HG03103 (cell line): ENCODE measurements around the gene PODXL.
"Not testable (repeated sequence)": the region's sequence is repeated elsewhere in the genome, so short reads cannot be mapped to it uniquely, and the experiment has no call there.

Experiments
- ATAC-seq: cut with Tn5 transposase; IDR thresholded peaks from one replicate; pipeline ENCODE4 v1.9.1; 2021; ENCODE audit warnings: low read depth; ENCODE audit not compliant: unreplicated experiment

The PODXL gene

DNA sequence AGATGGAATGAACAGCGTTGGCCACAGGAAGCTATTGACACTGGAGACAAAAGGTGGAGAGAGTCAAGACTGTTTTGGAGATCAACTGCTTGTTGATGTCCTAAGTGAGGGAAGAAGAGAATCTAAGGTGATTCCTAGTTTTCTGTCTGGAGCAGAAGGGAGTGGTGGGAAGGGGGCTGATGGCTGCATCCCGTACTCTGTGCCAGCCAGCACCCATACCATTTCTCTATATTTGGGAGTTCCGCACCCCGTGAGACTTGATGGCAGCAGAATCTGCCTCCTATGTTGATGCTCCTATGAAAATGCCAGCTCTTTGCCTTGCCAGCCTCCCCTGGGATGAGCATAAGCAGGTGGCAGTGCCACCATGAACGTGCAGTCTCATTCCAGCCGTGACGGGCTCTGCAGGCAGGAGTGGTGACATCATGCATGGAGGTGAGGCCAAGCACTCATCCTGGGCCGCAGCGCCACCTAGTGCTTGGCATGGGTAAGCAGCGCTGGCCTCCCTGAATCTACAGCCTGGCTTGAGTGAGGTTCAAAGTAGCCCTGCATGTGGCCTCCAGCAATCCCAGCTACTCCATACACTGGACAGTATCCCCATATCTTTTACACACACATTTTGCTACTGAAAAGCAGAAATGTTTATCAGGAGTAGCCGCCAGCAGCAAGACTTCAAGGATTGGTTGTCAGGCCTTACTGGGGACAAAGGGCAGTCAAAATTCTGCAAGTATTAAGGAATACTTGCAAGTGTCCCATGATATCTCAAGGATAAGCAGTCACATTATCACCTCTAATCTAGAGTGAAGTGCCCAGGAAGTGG, 43.0 kb downstream of the PODXL start:
- peak; percentile 92 for ATAC-seq

DNA sequence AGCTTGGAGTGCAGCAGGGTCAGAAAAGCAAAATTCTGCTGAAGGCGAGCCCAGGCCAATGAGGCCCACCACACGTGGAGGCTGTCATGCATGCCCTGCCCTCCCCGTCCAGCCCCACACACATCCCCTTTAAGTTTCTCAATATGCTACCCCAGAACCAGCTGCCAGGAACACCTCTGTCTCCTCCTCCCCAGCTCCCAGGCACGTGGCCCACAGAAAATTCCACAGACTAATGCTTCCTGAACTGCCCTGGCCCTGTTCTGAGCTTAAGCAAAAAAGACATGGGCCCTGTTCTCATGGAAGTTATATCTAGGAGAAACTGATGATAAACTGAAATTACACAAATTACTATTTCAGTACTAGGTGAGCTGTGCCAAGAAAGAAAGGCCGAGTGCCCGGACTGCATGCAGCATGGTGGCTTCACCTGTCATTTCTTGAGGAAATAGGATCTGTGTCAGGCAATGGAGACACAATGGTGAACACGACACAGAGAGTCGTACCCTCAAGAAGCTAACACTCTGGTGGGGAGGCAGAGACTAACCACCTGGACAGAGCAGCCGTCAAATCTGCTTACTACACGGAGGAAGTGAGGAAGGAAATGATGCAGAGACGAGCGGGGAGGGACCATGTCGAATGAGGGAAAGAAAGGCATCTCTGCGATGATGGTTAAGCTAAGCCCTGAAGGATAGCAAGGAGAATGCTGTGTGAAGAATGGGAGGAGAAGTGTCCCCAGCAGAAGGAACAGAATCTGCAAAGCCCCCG, 44.5 kb downstream of the PODXL start:
- ATAC-seq: no peak

DNA sequence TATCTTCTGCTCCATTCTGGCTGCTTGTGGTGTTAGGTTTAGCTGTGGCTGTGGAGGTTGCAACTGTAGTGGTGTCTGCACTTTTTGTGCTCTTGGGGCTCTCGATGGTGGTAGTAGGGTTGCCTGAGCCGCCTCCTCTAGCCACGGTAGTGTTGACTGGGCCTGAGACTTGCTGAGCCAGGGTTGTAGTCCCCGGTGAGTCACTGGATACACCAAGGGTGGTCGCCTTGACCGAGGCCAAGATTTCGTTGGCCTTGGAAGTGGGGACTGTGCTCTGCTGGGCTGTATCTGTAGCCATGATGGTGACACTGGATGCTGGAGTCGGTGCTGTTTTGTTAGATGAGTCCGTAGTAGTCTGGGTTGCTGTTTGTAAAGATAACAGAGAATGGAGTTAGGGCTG, 45.4 kb downstream of the PODXL start:
- no peak for ATAC-seq

DNA sequence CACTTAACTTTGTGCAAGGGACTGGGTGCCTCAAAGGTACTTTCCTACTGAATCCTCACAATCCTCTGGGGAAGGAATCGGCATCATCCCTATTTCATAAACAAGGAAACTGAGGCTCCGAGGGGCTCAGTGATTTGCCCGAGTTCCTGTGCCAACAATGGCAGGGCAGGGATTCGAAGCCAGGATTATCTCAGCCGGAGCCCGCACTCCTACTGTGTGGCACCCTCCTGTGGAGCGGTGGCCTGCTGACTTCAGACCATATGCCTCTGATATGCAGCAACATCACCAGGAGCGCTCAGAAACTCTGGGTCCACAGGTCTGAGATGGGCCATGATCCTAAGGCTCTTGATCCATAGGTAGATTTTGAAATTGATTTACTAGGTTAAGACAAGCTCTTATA, 46.6 kb downstream of the PODXL start:
- no peak for ATAC-seq

DNA sequence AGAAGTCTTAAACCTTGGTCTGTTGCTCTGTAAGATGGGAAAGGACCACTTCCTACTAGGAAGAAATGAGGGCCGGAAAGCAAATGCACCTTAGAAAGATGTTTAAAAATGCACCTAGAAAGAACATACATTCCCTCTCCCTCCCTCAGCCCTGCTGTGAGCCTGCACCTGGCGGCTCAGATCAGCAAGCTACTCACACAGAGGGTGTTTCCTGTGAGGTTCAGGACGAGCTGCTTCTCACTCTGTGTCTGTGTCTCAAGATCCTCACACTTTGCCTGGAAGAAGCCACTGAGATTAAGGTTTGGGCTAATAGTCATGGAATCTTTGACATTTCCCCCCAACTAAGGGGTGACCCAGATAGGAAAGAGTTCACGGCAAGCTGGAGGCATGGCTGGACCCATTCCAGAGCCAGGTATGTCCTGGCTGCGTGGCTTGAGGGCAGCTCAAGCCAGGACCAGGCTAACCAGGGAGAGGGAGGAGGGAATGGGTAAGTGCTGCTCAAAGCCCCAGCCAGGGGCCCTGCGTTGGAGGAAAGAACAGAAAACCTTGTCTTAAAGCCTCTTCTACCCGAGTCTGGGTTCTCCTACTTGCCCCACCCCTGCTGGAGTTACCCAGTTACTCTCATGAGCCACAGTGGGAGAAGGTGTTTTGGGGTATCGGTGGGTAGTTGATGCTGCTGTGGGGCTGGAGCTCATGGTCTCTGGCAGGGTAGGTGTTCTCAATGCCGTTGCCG, 47.5 kb downstream of the PODXL start:
- no peak for ATAC-seq

DNA sequence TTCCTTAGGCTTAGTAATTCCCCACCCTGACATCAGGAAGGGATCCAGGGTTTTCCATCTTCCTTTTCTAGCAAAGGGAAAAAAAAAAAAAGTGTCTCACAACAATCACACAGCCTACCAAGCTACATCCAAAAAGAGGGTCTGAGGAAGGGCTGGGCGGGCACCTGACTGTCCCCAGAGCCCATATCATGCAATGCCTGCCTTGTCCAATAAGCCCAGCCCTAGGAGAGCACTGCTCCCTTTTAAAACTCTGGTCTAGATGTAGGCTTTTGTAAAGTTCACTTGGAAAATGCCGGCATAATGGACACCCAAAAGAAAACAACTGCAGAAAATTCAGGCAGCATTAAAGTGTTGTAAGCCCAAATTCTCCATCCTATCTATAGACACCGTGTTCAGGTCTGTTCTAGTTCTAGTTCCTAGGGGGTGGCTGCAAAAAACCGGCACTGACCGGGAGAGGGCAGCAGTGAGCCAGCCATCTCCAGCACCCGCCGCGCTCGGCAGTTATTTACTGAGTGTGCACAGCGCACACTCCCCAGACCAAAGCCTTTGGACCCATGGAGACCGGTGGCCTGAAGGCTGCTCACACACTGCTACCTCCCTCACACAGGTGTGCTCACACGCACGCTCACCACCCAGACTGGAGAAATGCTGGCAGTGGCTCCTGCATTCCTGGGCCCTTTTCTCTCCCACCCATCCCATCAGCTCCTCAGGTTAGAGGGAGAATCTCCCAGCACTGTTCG, 48.7 kb downstream of the PODXL start:
- ATAC-seq: no peak

DNA sequence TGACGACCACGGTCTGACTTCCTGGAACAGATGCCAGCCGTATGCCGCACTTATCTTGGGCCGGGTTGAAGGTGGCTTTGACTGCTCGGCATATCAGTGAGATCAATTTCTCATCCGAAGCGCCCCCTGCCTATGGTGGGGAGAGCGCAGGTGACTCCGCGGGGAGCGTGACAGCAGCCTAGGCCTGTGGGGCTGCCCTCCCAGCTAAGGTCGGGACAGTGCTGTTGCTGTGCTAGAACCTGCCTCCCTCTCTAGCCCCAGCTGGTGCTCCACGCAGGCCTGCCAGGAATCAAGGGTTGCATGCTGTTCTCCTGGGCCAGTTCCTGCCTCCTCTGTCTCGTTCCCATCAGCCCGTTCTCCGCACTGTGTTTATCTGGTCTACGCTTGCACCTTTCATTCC, 49.8 kb downstream of the PODXL start:
- no peak for ATAC-seq

DNA sequence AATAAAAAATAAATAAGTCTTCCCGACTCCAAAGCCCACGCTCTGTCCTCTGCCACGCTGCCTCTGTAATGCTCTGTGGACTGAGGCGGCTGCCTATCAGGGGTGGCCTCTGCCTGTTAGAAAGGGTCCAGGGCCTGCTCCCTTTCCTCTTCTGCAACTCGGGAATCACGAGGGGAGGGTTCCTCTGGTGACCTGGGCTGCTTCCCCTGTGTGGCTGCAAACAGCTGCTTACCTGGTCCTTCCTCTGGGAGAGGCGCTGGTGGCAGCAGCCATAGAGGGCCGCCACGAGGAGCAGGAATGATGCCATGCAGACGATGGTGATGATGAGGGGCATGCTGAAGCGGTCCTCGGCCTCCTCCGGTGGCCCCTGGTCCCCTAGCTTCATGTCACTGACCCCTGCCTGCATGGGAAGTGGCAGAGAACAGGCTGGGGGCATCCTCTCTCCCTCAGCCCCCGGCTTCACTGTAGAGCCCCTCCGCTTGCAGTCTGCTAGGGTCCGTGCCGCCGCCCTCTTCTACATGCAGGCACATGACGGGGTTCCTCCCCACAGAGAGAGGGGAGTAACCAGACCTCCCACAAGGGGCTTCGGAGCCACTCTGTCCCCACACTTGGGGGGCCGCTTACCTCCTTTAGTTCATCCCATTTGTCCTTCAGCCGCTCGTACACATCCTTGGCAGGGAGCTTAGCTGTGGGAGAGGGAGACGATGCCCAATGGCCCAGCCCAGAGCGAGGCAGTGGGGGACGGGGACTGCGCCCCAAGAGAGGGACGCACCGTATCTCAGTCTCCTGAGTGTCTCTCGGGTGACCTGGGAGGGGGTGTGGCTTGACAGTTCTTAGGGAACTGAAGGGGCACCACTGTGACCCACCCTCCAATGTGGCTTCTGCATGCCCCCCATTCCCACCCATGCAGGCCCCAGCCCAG, 50.5 kb downstream of the PODXL start:
- no peak for ATAC-seq

DNA sequence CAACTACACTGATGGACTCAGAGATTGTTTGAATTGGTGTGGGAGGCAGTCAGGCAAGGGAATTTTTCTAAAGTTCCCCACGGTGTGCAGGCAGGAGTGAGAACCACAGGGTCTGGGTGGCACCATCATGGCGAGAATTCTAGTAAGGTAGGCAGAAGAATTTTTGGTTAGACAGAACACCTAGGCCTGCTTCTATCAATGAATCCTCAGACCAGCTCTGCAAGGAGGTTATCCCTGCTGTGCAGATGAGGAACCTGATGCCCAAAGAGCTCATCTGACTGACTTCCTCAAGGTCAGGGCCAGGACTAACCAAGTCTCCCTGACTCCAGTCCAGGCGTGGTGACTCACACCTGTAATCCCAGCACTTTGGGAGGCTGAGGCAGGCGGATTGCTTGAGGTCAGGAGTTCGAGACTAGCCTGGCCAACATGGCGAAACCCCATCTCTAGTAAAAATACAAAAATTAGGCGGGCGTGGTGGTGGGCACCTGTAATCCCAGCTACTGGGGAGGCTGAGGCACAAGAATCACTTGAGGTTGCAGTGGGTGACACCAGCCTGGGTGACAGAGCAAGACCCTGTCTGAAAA, 51.3 kb downstream of the PODXL start:
- not testable (repeated sequence) for ATAC-seq

DNA sequence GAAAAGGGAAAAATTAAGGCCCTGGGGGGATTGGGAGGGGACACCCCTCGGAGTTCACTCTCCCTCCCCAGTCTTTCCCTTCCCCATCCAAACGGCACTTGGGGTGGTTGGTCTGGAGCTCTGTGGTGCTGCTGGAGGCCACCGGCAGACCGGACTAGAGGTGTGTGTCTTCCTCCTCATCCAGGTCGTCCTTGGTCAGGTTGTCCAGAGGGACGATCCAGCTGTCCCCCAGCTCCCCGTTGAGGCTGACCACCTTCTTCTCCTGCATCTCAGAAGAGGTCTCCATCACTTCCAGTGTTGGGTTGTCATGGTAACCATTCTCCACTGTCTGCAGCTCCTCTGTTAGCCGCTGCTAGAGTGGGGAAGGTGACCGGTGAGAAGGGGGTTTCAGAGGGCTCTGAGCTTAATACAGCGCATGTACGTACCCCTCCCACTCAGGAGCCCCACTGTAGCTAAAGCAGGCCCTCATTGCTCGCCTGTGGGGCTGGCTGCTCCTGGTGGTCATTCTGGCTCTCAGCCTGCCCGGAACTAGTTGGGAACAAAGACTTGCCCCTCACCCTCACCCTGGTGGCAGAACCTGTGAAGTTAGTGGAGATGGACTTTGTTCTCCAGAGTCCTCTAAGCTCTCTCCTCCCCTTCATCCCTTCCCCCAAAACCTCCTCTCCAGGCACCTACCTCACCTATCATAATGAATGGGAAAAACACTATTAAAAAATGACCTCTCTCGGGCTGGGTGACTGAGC, 52.1 kb downstream of the PODXL start:
- no peak for ATAC-seq

DNA sequence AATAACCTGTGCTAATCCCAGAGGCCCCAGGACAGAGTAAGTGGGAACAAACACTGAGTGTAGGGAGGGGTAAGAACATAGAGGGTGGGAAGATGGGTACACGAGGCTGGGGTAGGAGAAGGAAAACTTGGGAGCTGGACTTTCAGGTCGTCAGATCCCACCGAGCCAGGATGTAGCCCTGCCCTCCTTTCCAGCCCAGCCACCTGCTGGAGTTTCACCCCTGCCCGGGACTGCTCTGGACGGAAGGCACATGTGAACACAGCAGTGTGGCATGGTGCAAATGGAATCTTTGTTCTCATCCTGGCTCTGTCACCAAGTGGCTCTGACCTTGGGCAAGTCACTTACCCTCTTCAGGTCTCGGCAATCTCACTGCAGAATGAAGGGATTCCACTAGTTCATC, 52.8 kb downstream of the PODXL start:
- ATAC-seq: no peak

DNA sequence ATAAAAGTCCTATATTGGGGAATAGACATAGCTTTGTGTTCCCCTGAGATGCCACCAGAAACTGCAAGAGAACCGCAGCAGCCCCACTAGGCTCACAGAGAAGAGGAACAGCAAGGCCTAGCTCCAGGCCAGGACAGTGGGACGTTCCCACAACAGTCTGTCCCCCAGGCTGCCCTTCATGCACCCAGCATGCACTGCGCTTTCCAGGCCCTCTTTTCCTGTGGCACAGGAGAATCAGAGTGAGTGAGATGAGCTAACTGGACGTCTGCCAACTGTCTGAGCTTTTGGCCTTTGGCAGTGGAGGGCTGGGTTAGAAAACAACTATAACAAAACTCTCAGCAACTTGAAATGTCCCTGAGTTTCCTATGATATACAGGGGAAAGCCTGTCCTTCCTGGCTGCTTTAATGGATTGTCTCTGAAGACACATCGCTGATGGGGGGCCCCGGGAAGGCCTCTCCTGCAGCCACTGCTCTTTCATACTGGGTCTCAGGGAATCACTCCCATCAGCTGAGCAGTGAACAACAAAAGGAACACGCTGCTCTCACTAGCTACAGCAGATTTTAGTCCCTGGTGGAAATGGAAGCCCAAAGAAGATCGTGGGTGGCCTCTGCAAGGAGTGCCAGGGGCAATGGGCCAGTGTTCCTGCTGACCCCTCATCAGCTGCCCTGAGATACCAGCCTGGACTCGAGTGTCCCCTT, 53.5 kb downstream of the PODXL start:
- no peak for ATAC-seq

DNA sequence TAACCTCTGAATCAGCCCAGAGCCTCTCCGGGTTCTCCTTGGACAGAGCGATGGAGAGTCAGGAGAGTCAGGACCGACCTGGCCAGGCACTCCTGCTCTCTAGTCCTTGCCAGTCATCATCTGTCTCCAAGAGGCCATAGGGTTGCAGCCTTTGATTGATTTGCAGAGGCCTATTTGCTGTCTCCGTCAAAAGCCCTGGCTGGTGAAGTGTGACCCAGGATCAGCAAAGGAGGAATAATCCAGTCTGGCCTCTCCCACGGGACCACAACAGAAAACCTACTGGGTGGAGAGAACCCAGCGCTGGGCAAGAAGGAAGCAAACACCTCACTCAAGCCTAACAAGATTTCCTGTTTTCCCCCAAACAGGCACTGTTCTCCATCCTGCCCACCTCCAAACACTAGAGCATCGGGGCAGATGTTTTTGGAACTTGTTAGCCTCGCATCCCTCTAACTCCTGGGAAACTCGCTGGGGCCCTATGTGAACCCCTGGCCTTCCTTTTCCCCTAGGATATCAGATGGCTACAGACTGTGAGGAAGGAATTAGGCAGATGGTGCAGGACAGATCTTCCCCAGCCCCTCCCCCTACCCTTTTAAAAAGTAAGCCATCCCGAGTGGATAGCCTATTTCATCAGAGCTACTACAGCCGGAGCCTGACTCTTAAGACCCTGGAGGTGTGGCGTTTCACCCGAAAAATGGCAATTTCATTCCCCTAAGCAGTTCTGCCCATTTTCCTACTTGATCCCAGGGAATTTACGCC, 54.3 kb downstream of the PODXL start:
- ATAC-seq: no peak

DNA sequence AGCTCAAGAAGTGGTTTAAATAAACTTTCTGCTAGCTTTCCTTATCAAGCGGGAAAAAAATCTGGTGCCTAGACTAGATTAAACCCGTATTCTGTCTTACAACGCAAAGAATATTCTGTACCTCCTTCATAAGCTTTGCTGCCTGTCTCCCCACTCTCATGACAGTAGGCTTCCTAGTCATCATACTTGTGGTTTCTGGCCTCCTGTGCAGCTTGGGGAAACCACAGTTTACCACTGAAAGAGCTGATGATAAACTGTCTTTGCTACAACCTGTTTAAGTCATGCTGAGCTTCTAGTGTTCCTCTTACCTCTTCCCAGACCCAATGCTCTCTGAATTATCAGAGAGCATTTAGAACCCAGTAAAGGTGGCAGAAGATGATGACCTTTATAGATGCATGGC, 55.0 kb downstream of the PODXL start:
- ATAC-seq: peak; percentile 78

DNA sequence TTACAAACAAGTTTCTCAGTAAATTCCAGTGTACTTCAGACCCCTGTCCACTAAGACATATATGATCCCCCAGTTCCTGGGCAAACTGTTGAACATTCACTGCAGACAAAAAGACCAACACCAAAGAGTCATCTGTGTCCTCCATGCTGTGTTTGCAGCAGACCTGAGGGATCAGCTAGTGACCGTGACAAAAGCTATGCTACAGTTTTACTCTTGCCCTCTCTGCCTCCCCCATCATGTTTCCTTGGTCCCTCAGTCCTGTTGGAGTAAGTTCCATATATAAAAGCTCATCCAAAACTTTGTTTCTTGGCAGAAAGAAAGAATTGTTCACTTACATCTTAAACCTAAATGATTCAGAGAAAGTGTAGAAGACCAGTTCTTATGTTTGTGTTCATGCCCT, 56.1 kb downstream of the PODXL start:
- ATAC-seq: no peak

DNA sequence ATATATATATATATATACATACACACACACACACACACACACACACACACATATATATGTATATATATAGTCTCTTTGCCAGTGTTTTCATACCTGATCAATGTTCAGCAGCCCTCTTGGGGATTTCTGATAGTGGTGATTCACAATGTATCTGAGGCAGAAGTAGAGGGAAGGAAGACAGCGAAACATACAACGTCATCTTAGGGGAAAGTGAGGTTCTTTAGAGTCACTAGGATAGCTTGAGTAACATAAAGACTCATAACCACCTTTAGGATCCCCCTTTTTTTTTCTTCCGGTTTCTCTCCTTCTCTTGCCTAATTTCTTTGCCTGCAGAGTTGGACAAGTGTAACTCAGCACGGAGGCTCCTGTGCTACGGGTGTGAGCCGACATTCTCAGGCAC, 56.6 kb downstream of the PODXL start:
- ATAC-seq: no peak

DNA sequence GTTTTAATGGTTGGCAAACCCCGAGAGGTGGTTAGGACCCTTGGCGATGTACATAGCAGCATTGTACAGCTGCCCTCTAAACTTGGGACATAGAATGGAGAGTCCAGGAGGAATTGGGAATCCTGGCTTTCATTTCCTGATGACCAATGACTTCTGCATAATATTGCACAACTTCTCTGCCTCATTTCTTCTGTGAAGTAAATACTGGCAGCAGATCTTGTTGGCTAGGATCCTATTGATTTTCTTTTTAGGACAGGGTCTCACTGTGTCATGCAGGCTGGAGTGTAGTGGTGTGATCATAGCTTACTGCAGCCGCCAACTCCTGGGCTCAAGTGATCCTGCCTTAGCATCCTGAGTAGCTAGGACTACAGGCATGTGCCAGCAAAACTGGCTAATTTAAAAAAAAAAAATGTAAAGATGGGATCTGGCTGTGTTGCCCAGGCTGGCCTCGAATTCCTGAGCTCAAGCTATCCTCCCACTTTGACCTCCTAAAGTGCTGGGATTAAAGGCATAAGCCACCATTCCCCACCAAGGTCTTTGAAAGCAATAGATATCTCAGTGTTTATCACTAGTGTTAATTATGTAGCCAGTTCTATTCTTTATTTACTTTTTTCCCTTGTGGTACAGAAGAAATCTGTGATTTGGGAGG, 58.1 kb downstream of the PODXL start:
- ATAC-seq: no peak
